CD14-positive monocyte (primary cell): ENCODE data around the gene KAZN. TPM values are rescaled to one million over a fixed set of nuclear protein-coding genes. Genes with fewer than 3 reads are reported as not detected.
A peak's percentile ranks its signal among the peaks of the same experiment; 100 is the strongest.

Experiments used
- DNase-seq, 3 donors: peaks; one replicate each; pipeline ENCODE4 v3.0.0-alpha.2; 2011 to 2022
- H2AFZ ChIP-seq: 2 replicates; pipeline ENCODE4 v1.6.0; 2012; ENCODE audit warnings: mild to moderate bottlenecking, low read depth, low read length, inconsistent platforms; ENCODE audit not compliant: insufficient read depth, poor library complexity, severe bottlenecking
- H3K27ac ChIP-seq, 2 donors: 1 replicate in 1 of 2; 2 replicates in 1 of 2; pipeline ENCODE4 v1.5.1; 2012 to 2013; ENCODE audit warnings: low read length in 2 of 2, control low read depth in 1 of 2, inconsistent platforms in 1 of 2, low read depth in 1 of 2, mild to moderate bottlenecking in 1 of 2
- H3K27me3 ChIP-seq, 2 donors: one replicate each; pipeline versions ENCODE4 v1.6.0 to v1.6.1; 2011 to 2013; ENCODE audit warnings: low read length in 2 of 2; ENCODE audit not compliant: control insufficient read depth in 2 of 2, insufficient read depth in 2 of 2
- H3K36me3 ChIP-seq, 2 donors: replicated peaks in 1 of 2; 1 replicate in 1 of 2; 2 replicates in 1 of 2; pipeline versions ENCODE4 v1.5.1 to v1.6.1; 2012 to 2013; ENCODE audit warnings: low read length in 2 of 2, control low read depth in 1 of 2, inconsistent platforms in 1 of 2, mild to moderate bottlenecking in 1 of 2; ENCODE audit not compliant: insufficient read depth in 2 of 2, control insufficient read depth in 1 of 2
- H3K4me1 ChIP-seq, 2 donors: 1 replicate in 1 of 2; 2 replicates in 1 of 2; pipeline versions ENCODE4 v1.5.1 to v1.6.1; 2012 to 2013; ENCODE audit warnings: low read length in 2 of 2, control low read depth in 1 of 2, inconsistent platforms in 1 of 2, mild to moderate bottlenecking in 1 of 2, moderate library complexity in 1 of 2; ENCODE audit not compliant: insufficient read depth in 2 of 2, control insufficient read depth in 1 of 2
- H3K4me2 ChIP-seq: replicated peaks from 2 replicates; pipeline ENCODE3; 2012; ENCODE audit warnings: low read length, moderate library complexity, mild to moderate bottlenecking; ENCODE audit not compliant: poor library complexity, severe bottlenecking; ENCODE audit errors: extremely low read depth
- H3K4me3 ChIP-seq, 3 experiments: fragments of 200-600 bp in 1 of 3; sonication (generic) in 1 of 3; replicated peaks in 1 of 3; 1 replicate in 2 of 3; 2 replicates in 1 of 3; pipeline ENCODE4 v1.5.1; 2011 to 2013; ENCODE audit warnings: low read length in 3 of 3, mild to moderate bottlenecking in 3 of 3, control low read depth in 2 of 3, low read depth in 2 of 3, inconsistent platforms in 1 of 3, moderate library complexity in 1 of 3
- H3K79me2 ChIP-seq: 2 replicates; pipeline ENCODE4 v1.6.0; 2012; ENCODE audit warnings: mild to moderate bottlenecking, control low read depth, inconsistent platforms, low read length, moderate library complexity; ENCODE audit not compliant: insufficient read depth
- H3K9ac ChIP-seq: 2 replicates; pipeline ENCODE4 v1.6.0; 2017; ENCODE audit warnings: low read length, mild to moderate bottlenecking; ENCODE audit not compliant: insufficient read depth, poor library complexity, severe bottlenecking
- H3K9me3 ChIP-seq, 2 donors: replicated peaks in 1 of 2; 1 replicate in 1 of 2; 2 replicates in 1 of 2; pipeline versions ENCODE4 v1.5.1 to v1.6.1; 2012 to 2013; ENCODE audit warnings: low read length in 2 of 2, control low read depth in 1 of 2; ENCODE audit not compliant: control insufficient read depth in 1 of 2, insufficient read depth in 1 of 2
- H4K20me1 ChIP-seq: 2 replicates; pipeline ENCODE4 v1.6.0; 2012; ENCODE audit warnings: mild to moderate bottlenecking, low read length, control low read depth, moderate library complexity; ENCODE audit not compliant: insufficient read depth
- H3K27ac Mint-ChIP-seq, 7 donors: one replicate each; pipeline ENCODE4 v1.8.0; 2020; ENCODE audit warnings: mild to moderate bottlenecking in 7 of 7, mixed read lengths in 7 of 7, moderate library complexity in 6 of 7, inconsistent platforms in 2 of 7
- H3K27me3 Mint-ChIP-seq, 3 donors: one replicate each; pipeline ENCODE4 v1.8.0; 2021 to 2022; ENCODE audit warnings: low read depth in 3 of 3, mild to moderate bottlenecking in 3 of 3, mixed read lengths in 3 of 3, moderate library complexity in 3 of 3, inconsistent platforms in 1 of 3
- H3K36me3 Mint-ChIP-seq, 2 donors: one replicate each; pipeline ENCODE4 v1.8.0; 2020; ENCODE audit warnings: mixed read lengths in 2 of 2, inconsistent platforms in 1 of 2, mild to moderate bottlenecking in 1 of 2
- H3K4me1 Mint-ChIP-seq: one replicate; pipeline ENCODE4 v1.8.0; 2020; ENCODE audit warnings: mild to moderate bottlenecking, mixed read lengths
- H3K4me3 Mint-ChIP-seq, 2 donors: one replicate each; pipeline ENCODE4 v1.8.0; 2020; ENCODE audit warnings: mild to moderate bottlenecking in 2 of 2, mixed read lengths in 2 of 2, moderate library complexity in 1 of 2
- H3K9me3 Mint-ChIP-seq, 7 donors: one replicate each; pipeline ENCODE4 v1.8.0; 2020 to 2022; ENCODE audit warnings: mixed read lengths in 7 of 7, mild to moderate bottlenecking in 6 of 7, moderate library complexity in 6 of 7, inconsistent platforms in 2 of 7
- CTCF ChIP-seq: fragments of 200-600 bp; IDR thresholded peaks from one replicate; pipeline ENCODE4 v1.8.0; 2022; ENCODE audit warnings: antibody characterized with exemption, mild to moderate bottlenecking
- WGBS: methylation state at CpG from one replicate; pipeline ENCODE4 v1.1.5; 2013; ENCODE audit warnings: missing lambda C conversion rate; ENCODE audit not compliant: insufficient coverage; 5-methylcytosine and 5-hydroxymethylcytosine counted together
- intact Hi-C, 2 donors: fragments of 100-400 bp; cut with micrococcal nuclease; formaldehyde crosslinking; loops; one replicate each; pipeline versions ENCODE4 v1.15.0 to v1.15.1; 2023
- polyA plus RNA-seq, 3 donors: library from polyadenylated mRNA; depleted of rRNA in 1 of 3; unstranded in 2 of 3; stranded (reverse) in 1 of 3; fragments of 300-500 nt in 2 of 3; fragments of >200 nt in 1 of 3; fragmentation: Illumina TruSeq in 2 of 3; gene quantifications; 1 replicate in 2 of 3; 2 replicates in 1 of 3; pipeline ENCODE4 v1.2.3, GENCODE V29; 2012 to 2021

The KAZN gene
- polyA plus RNA-seq, 3 donors: not detected

DNA sequence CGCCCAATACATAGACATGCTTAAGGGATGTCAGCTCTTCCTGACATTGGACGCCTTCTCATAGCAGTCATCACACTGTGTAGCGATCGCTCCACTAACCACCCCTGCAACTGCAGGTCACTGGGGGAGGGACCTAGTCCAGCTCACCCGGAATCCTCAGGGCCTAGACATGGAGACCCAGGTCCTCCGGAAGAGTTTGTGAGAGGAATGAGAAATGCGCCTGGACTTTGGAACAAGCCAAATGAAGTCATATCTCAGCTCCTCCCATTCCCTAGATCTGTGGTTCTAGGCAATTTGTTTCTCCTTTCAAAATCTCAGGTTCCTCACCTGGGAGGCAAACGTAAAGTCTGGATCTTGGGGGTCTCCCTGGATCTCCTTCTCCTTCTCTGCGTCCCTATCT is 253.3 kb downstream of the KAZN start:
- H3K9me3 ChIP-seq: no peaks in the 10 kb centered on the region
- TF ChIP-seq CTCF: no peak
- H2AFZ ChIP-seq: no peak overlapping the region
- no peak overlapping the region for H3K4me3 ChIP-seq
- intact Hi-C loops: no loop called here
- no peak overlapping the region for H3K4me2 ChIP-seq
- H3K9ac ChIP-seq: no peak overlapping the region
- H3K4me1 Mint-ChIP-seq: no peaks in the 10 kb centered on the region
- WGBS: 90% methylated on average over 2 of the region's 9 CpGs
- DNase-seq: no peak
- no peaks in the 10 kb centered on the region for H3K4me1 ChIP-seq
- H3K9me3 Mint-ChIP-seq: no peaks in the 10 kb centered on the region
- no peaks in the 10 kb centered on the region for H3K36me3 Mint-ChIP-seq
- no peaks in the 10 kb centered on the region for H3K36me3 ChIP-seq
- H3K27ac Mint-ChIP-seq: no peak overlapping the region
- no peak overlapping the region for H3K4me3 Mint-ChIP-seq
- H4K20me1 ChIP-seq: no peaks in the 10 kb centered on the region
- no peaks in the 10 kb centered on the region for H3K79me2 ChIP-seq
- H3K27me3 Mint-ChIP-seq: peaks cover 1 to 7% (median 3%) of the 10 kb centered on the region in 3 donors
- H3K27me3 ChIP-seq: no peaks in the 10 kb centered on the region
- H3K27ac ChIP-seq: no peak overlapping the region

- peak overlapping the region in 1 of 7 donors; percentile 16 for H3K27ac Mint-ChIP-seq
- 95% methylated on average over 4 of the region's 9 CpGs for WGBS
- Histone ChIP-seq H3K9ac (no peak overlapping the region), H3K36me3 (no peaks in the 10 kb centered on the region), H3K27ac (no peak overlapping the region), H3K79me2 (no peaks in the 10 kb centered on the region), H3K4me3 (no peak overlapping the region), H2AFZ (no peak overlapping the region), H3K4me1 (no peaks in the 10 kb centered on the region), H4K20me1 (no peaks in the 10 kb centered on the region), H3K9me3 (no peaks in the 10 kb centered on the region), H3K4me2 (no peak overlapping the region), H3K27me3 (no peaks in the 10 kb centered on the region)
- intact Hi-C loops: no loop called here
- no peaks in the 10 kb centered on the region for H3K9me3 Mint-ChIP-seq
- no peaks in the 10 kb centered on the region for H3K36me3 Mint-ChIP-seq
- H3K4me3 Mint-ChIP-seq: no peak overlapping the region
- peaks cover 1 to 7% (median 7%) of the 10 kb centered on the region in 3 donors for H3K27me3 Mint-ChIP-seq
- no peak for DNase-seq
- no peak for TF ChIP-seq CTCF
- H3K4me1 Mint-ChIP-seq: no peaks in the 10 kb centered on the region
Measured at GRCh38 chr1:14852291-14852690, 253.8 kb downstream of the KAZN start.
